CD4-positive, alpha-beta T cell treated with Interleukin-21 for 1 hour (primary cell): ENCODE data around the gene SEMA5A.

ENCODE experiments used
- DNase-seq: peaks from one replicate; pipeline ENCODE4 v3.0.0-alpha.2; 2020

Gene SEMA5A

DNA sequence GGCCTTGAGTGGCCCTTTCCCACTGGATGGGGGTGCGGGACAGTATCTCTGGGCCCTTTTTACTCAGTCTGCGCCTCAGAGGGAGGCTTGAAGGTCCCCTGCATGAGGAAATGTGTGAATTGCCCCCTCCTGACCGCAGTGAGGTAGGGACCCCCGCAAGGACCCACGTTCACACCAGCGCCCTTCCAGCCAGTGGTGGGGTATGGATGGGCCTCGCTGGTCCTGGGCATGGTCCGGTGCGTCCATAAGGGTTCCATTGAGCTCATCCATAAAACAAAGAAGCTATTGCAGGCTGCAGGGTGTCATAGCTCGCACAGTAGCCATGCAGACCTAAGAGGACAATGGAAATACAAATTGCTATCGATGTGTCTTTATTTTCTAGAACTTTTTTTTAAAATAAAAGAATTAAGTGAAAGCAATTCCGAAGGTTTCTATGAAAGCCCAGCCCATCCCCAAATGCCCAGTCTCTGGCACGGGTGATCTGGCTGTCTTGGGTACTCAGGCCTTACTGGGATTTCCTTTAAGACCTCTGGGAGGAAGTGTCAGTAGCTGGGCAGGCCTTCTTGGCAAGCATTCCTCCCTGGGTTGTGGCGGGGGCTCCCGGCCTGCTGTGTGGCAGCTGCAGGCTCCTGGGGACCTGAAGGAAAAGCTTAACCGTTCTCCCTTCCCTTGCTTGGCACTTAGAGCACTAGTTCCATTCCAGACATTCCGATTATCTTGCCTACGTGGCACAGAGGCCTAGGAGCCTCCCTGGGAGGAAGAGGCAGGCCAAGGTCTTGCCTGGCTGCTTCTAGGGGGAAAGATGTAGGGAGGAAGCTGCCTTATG, 1.5 kb upstream of the SEMA5A start:
- no peak for DNase-seq

DNA sequence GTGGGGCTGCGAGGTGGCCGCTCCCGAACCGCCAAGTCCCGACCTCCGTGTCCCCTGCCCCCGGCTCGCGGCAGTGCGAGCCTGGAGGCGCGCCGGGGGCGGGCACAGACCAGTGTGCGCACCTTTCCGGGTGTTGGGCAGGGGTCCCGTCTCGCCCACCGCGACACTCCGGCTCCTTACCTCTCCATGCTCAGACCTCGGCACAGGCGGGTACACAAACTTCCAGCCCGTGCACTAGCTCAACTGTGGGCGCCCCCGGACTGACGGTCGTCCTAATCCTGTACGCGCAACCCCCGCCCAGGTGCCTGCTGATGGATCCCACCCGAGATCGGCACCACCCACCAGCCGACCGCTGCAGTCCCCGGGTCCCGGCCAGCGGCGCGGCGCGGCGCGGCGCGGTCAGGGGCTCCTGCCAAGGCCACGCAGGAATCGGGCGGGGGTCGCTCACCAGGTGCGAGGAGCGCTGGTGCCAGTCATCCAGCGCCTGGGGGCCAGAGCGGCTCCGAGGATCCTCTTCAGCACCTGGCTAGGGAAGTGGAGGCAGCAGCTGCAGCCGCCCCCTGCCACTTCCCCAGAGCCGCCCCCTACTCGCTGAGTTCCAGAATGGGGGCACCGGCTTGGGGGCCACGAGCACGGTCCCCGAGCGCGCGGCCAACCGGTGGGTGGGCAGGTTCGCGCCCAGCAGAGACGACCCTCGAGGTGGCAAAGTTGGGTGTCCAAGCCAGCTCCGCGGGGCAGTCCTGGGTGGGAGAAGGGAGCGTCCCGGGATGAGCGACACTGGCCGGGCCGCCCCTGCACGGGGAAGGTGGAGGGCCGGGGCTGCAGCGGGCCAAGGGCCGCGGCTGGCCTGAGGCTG, 511 bp downstream of the SEMA5A start:
- no peak for DNase-seq

DNA sequence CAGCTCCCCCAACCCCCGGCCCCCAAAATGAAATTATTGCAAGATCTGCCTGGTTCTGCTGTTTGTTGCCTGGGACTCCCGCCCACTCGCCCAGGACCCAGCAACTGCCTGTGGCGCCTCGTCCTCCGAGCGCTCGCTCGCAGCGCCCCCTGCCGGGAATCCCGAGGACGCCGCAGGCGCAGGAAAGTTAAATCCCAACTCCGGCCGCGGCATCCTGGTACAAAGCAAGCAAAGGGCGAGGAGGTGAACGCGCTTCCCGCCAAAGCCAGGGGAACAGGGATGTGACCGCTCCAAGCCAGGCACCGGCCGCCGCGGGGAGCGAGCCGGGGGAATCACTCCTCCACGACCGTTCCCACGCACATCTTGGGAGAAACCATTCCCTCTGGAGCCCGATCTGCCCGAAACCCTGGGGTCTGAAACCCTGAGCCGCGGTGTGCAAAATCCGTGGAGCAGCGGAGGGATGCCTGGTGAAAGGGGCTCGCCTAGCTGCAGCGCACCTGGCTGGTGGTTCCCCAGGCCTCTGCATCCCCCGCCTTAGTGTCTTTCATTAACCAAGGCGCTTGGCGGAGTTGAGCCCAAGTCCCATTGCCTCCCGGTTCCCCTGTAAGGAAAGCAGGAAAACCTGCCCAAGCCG, 1.3 kb downstream of the SEMA5A start:
- peak; percentile 34 for DNase-seq

DNA sequence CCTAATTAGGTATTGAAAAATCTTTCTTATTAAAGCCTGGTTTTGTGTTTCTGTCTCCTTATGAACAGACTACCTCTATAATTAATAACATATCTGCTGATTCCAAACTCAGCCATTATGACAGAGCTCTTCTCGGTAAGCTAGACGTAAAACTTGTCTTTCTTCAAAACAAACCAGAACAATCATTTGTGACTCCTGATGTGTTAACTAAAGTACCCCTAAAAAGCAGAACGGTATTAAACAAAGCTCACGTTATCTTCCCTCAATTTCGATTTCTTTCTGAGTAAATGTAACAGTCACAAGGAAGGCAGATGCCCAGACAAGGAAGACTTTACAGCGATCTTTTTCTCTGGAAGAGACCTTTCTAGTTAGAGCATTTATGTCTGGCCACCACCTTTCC, 1.8 kb downstream of the SEMA5A start:
- DNase-seq, result no peak

DNA sequence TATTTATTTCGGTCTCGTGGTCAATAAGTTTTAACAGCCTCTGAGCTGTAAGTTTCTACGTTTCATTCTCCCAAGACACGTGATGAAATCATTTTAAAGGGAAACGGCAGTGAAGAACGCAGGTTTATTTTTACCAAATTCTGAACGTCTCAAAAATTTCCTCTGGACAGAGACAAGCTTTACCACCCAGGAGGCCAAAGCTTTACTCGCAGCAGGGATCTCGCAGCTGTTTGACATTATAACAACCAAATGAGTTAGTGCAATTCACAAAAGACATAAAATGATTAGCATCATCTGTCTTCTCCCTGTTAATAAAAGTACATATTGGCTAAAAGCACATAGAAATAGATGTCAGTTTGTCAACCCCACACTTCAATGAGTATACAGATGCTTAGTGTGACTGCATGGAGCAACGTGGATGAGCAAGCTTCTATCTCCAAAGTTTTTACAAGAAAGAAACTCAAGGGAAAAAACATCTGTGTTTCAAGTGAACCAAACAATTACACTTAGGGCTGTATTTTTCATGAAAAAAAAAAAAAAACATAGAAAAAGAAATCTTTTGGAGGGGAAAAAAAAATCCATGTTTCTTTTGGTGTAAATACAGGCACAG, 2.5 kb downstream of the SEMA5A start:
- DNase-seq, result no peak

DNA sequence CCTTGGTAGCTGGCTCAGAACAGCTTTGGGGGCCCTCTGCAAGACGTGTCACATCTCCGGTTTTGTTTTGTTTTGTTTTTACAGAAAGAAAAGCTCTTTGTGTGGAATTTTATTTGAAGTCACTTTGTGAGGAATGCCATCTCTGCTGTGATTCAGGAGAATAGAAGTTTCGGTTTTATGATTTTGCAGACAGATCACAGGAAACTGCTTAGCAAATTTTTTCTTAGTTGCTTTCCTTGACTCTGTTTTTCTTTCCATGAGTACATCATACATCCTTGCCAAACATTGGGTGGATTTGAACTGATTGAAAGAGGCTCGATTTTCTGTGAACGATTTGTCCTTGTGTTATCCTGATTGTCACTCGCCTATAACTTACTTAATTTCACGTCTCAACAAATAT, 5.1 kb downstream of the SEMA5A start:
- no peak for DNase-seq

DNA sequence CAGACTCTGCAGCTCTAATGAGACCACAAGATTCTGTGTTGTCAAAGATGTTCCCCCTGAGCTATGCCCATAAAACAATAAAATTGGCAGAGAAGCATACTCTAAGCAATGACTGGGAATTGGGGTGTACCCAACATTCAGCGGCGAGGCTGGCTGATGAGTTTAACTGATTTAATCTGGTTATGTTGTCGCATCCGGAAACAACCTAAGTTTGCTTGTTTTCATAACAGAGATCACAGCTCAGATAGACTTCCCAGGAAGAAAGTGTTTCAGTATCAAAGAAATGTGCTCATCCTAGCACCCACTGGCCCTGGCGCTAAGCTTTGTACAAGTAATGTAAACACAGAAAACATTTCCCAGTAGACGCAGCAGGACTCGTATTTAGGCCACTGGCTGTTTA, 7.4 kb downstream of the SEMA5A start:
- peak; percentile 8 for DNase-seq

DNA sequence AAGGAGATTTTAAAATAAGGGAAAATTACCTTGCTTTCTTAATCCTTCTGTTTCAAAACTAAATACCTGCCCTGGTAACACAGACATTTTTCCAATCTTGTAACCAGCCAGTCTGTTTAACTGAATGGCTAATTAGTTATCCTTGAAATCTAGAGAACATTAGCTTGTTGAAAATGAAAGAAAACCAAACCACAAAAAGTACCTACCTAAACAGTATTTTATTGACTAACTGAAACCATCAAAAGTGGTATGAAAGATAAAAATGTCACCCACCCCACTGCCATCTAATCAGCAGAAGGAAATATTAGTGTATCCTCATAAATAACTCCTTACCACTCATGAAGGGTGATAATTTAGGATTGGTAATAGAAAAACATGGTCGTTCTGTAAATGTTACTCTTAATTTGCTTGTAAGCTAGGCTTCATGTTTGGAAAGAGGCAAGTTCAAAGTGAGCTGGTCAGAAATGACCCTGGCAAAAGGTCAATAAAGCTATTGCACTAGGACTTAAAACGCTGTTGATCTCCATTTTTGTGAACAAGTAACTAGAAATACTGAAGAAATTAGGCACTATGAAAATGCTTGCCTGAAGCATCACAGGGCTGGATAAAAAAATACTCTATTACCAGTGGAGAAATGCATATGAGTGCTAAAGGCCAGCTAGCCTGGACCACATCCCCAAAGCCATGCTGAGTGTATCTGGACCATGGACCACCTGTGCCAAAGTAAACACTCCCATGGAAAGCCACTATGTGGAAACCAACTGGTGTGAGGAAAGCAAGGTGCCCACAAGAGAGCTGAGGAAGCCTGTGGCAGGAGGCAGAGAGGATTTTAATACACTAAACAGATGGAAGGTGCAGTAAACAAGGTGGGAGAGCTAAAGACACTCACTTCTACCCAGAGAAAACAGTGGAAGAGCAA, 8.4 kb downstream of the SEMA5A start:
- no peak for DNase-seq

DNA sequence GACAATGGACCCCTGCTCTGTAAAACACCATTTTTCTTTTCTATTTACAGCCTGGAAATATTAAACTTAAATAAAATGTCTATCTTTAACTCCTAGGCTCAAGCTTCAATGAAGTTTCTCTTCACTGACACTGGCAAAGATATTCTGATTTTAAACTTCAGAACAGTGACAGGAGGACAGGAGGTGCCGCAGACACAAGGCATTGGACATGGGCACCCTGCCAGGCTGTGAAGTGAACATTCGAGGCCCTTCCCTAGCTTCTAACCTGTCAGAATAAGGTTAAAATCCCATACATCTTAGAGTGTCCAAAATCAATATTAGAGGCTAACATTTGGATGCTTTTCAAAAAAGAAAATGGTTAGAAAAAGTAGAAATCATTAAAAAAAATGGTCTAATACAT, 9.2 kb downstream of the SEMA5A start:
- DNase-seq, result no peak

DNA sequence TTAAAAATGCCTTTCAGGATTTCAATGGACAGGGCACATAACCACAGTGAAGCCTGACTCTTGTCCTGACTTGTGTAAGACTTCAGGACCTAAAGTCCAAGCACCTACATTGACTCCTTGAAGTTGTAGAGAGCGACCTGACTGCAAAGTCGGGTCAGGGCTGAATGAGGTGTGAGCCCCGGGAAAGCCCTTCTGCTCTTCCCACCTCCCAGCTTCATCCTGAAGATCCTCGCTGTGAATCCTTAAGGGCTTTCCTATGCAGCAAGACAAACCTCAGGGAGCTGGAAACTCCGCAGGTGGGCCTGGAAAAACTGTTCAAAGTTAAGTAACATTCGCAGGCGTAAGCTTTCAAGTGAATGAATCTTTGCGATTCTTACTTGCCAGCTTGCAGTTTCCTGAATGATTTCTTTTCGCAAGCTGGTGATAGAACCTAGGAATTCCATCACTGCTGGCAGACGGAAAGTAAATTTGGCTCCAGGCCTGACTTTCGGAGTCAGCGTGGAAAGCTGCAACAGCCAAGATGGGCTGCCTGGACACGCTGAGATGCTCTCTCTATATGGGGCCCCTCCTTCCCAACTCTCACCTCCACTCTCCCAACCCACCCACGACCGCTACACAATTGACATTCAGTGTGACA, 10.9 kb downstream of the SEMA5A start:
- DNase-seq, result no peak

DNA sequence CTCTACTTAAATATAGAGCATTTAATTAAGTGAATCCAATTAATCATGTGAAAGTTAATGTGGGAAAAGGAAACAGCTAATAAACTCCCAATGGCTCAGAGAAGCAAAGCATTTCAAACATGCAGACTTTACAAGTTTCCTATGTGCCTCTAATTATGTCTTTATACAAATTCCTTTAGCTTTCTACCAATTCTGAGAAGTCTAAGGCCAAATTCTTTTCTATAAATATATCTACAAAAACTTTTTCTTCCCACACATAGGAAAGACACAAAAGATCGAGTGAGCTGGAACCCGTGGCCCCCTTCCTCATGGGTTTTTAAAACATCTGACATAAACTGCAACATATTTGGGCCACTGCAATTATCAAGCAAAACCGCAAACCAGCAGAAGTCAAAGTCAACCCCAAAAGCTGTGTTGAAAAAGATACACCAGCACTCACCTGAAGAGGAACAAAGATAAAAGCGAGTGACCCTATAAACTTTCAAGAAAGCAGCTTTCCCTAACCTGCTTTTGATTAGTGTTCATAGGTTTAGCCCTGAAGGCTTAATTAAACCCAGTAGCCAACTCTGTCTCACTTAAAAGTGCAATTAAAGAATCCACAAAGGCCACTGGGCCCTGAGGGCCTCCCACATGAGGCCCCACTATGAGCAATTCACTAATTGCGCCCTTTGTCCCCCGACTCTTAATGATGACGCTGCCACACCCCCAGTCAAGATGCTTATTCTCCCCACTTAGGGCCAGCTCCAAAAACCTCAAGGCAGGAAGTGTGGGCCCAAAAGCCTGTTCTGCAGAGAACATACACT, 12.1 kb downstream of the SEMA5A start:
- DNase-seq, result no peak

DNA sequence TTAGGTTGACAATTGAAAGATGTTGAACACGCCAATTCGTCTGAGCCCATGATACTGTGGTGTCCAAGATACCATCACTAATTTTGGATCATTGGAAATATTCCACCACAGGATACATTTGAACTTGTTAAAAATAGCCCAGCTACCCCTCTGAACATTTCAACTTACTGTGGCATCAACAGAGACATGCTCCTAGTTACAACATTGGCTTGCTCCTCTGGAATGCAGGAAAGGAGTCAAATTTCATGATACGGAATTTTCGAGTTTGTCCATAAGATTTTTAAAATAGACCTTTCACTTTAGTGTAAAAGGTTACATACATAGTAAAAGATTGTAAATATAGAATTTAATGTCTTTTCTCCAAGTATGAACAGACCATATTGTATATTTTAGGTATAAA, 12.8 kb downstream of the SEMA5A start:
- DNase-seq, result no peak

DNA sequence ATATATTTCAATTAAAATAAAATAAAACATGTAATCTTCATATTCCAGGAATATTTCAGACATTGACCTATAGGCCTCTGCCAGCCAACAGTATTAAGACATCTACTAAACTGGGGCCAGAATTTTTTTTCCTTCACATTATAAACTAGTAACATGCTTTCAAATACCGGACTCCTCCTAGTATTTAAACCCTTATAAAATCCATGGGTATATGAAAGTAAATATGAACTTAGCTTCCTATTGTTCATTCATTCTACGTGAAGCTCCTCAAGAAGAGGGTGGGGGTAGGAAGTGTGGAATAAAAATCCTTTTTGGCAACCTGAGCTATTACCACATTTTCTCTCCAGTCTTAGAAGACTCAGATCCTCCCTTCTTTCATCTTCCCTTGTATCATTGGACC, 16.4 kb downstream of the SEMA5A start:
- DNase-seq, result no peak

DNA sequence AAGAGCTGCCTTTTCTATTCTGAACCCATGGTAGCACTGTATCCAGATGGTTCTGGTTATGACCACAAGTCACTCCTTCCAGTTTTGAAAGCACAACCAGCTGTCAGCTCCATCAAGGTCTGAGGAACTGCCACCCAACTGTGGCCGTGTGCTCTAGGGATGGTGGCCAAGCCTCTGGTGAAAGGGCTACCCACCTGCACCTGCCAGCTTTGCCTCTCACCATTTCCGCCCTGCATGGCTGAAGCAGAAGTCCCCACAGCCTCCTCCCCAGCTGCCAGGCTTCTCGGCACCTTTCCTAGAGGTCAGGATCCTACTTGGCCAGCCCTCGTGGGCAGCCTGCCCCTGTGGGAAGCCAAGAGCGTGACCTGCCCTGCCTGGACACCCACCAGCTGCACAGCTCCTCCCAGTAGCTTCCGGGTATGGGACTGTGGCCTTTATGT, 16.8 kb downstream of the SEMA5A start:
- DNase-seq, result no peak

DNA sequence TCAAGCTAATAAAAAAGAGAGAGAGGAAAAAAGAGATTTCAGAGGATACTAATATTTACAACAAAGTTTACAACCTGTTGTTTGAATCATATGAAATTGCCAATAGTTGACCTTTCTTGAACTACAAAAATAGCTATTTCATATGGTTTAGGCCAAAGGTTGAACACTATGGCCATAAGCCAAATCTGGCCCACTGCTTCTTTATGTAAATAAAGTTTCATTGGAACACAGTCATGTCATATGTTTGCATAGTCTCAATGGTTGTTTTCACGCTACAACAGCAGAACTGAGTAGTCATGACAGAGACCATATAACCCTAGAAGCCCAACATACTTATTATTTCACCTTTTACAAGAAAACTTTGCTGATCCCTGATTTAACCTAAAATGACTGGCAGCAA, 20.9 kb downstream of the SEMA5A start:
- no peak for DNase-seq

DNA sequence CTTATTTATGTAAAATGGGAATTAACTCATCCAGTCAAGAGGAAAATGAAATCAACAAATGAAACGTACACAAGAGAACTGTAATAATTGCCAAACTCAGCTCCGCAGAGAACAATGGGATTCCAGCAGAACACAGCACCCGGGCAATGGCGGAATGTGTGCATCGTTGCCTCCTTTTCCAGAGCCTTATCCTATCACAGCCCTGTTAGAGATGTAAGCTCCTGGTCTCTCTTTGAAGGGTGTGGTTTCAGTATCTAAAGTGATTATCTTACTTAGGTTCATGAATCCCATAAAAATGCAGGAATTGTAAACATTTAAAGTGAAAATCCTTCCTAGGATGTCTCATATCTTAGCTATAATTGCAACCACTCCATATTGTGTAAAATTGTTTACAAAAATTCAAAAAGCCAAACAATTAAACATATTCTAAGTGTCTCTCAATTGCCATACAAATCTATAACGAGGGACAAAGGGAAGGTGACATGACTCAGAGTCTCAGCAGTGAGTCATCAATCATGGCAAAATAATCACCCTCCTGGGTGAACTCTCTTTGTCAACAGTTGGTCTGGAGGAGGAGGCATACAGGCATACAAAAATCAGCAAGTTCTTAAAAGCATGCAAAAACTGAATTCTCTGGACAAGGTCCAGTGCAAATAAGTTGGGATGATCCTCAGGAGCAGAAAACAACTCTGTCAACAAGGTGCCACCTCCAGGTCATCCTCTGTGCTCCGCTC, 22.6 kb downstream of the SEMA5A start:
- DNase-seq, result no peak

DNA sequence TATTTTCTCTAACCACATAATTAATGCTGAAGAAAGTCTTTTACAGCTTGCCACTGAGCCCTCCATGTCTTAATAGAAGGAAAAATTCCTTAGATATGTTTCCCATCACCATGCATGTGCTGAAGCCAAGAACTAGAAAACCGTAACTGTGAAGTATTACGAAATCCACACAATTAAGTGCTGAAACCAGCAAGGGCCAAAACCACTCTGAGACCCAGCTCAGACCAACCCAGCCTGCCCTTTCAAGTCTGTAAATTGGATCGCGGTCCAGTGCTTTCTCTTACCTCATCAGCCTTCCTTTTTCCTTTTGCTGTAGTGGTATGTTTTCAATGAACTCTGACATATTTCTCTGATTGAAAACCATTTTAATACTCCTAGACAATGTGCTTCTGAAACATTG, 26.3 kb downstream of the SEMA5A start:
- no peak for DNase-seq

DNA sequence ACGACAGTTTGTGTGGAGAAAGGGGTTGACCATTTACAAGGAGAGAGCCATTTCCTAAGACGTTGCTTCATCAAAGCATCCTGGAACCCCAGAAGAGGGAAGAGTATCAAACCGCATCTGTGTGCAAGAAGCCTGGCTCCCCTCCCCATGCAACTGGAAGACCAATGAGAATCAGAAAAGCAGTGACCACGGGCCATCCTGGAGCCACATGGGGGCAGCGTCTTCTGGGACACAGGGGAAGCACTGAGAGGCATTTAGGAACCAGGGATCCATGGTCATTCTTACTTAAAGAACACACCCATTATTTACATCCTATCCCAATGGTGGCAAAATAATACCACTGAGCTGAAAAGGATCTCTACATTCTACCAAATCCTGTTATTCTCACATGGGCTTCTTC, 29.3 kb downstream of the SEMA5A start:
- no peak for DNase-seq

DNA sequence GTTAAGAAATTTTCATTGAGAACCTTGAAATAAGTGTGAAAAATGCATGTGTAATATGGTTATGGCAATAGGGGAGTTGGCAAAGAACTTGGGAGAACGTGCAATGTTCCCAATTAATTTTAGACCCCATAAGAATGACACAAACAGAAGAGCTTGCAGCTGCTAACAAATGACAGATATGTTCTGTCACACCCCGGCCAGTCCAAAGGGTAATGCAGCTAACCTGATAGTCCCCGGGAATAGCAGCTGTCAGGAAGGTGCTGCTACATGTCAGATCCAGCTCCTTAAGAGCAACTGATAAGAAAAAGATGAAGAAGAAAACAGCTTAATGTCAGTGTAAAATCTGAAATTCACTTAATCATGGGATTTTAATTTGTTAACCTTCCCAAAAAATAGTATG, 30.4 kb downstream of the SEMA5A start:
- DNase-seq, result no peak

DNA sequence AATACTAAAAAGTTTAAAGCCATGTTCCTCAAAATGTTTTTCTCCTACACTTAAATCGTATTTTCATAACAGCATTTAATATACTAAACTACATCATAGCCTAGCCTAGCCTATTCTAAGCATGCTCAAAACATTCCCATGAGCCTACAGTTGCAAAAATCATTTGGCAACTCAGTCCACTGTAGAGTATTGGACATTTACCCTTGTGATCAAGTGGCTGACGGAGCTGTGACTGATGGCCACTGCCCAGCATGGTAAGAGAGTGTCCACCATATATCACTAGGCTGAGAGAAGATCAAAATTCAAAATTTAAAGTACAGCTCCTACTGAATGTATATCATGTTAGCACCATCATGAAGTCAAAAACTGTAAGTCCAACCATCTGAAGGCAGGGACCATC, 30.9 kb downstream of the SEMA5A start:
- no peak for DNase-seq
